ENCODE measurements around the gene EXPH5.

EXPH5 gene

DNA sequence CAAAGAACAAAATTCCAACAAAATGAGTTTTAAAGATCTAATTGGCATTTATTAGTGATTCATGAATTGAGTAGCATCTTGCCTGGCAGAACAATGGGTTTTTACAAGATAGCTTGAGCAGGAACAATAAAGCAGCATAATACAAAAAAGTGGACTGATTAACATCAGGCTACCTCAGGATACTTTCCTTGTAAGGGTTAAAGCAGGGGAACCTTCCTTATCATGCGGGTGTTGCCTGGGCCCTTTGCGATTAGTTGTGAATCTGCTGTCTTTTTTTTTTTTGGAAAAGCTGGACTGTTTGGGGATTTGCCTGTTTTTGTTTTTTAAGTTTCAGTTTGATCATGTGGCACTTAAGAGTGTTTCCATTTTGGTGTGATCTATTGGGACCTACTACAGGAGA is 37.5 kb downstream of the EXPH5 start:
- Histone ChIP-seq H3K4me3 (ENCODE audit: low read depth in 1 of 2, low read length in 1 of 2) (no peak overlapping the region), H3K36me3 (no peaks in the 10 kb centered on the region), H3K27me3 (no peaks in the 10 kb centered on the region), H3K4me1 (ENCODE audit: control insufficient read depth in 1 of 2, insufficient read depth in 1 of 2, low read depth in 1 of 2, low read length in 1 of 2) (no peaks in the 10 kb centered on the region), H3K9me3 (no peaks in the 10 kb centered on the region), H3K27ac (no peak overlapping the region)
- TF ChIP-seq, protein P1, sequence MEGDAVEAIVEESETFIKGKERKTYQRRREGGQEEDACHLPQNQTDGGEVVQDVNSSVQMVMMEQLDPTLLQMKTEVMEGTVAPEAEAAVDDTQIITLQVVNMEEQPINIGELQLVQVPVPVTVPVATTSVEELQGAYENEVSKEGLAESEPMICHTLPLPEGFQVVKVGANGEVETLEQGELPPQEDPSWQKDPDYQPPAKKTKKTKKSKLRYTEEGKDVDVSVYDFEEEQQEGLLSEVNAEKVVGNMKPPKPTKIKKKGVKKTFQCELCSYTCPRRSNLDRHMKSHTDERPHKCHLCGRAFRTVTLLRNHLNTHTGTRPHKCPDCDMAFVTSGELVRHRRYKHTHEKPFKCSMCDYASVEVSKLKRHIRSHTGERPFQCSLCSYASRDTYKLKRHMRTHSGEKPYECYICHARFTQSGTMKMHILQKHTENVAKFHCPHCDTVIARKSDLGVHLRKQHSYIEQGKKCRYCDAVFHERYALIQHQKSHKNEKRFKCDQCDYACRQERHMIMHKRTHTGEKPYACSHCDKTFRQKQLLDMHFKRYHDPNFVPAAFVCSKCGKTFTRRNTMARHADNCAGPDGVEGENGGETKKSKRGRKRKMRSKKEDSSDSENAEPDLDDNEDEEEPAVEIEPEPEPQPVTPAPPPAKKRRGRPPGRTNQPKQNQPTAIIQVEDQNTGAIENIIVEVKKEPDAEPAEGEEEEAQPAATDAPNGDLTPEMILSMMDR (IDR thresholded peaks at IDR 0.05), result no peak

DNA sequence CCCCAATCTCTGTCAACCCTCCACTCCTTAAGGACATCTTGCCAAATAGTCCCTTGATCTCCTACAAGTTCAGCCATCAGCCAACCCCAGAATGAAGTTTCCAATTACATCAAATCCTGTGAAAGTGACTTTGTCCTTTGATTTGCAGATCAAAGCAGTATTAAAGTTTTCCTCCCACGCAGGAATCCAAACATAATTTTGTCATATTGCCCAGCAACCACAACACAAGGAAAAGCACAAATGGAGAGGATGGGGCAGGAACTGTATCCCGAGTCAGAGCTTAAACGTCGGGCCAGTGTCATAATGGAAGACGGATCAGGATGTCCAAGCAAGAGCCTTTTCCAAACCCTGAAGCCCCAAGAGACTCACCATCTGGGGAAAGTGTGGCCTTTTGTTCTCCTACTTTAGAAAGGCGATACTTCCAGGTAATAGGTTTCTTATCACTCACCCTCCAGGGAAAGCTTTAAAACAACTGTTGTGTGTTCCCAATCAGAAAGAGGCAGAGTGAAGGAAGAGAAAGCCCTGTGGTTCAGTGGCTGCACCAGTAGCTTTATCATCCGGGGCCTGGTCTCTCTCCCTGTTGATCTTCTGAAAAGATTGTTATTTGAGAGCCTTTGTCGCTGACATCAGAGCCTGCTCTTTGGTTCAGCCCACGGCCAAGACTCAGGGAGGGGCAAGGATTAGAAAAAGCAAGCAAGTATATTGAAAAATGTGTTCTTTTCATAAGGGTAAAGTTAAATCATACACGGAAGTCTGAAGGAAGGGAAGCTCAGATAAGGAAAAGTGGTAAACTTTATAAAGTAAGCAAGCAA is 41.7 kb downstream of the EXPH5 start:
- TF ChIP-seq, protein P1 (IDR thresholded peaks at IDR 0.05), result no peak
- no peaks in the 10 kb centered on the region for H3K36me3 ChIP-seq
- H3K27ac ChIP-seq, result no peak overlapping the region
- no peaks in the 10 kb centered on the region for H3K27me3 ChIP-seq
- no peaks in the 10 kb centered on the region for H3K9me3 ChIP-seq
- no peaks in the 10 kb centered on the region for H3K4me1 ChIP-seq (ENCODE audit: control insufficient read depth in 1 of 2, insufficient read depth in 1 of 2, low read depth in 1 of 2, low read length in 1 of 2)
- H3K4me3 ChIP-seq (ENCODE audit: low read depth in 1 of 2, low read length in 1 of 2), result no peak overlapping the region

DNA sequence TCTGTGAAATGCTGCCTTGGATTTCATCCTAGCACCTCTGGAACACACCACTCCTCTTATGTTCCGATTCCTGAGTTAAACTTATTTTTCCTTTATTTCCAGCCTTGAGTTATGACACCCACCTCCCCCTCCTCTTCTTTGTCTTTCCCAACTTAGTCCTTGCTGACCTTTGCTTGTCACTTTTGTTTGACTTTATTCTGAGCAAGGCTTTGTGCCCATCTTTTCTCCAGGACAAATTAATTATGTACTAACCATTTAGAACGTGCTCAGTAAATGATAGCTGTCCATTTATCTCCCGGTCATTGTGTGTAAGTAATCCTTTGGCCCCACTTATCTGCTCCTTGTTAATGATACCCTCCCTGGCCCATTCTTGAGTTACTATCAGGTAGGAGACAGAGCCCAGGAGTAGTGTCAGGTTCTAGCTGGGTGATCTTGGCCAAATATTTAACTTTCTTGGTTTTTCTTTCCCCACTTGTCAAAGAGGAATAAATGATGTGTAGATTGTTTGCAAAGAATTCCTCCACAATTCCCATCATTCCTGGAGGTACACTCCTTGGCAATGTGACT is 44.2 kb downstream of the EXPH5 start:
- Histone ChIP-seq H3K27me3 (no peaks in the 10 kb centered on the region), H3K4me3 (ENCODE audit: low read depth in 1 of 2, low read length in 1 of 2) (no peak overlapping the region), H3K36me3 (no peaks in the 10 kb centered on the region), H3K4me1 (ENCODE audit: control insufficient read depth in 1 of 2, insufficient read depth in 1 of 2, low read depth in 1 of 2, low read length in 1 of 2) (no peaks in the 10 kb centered on the region), H3K27ac (no peak overlapping the region), H3K9me3 (no peaks in the 10 kb centered on the region)
- TF ChIP-seq, protein P1 (IDR thresholded peaks at IDR 0.05), result no peak

DNA sequence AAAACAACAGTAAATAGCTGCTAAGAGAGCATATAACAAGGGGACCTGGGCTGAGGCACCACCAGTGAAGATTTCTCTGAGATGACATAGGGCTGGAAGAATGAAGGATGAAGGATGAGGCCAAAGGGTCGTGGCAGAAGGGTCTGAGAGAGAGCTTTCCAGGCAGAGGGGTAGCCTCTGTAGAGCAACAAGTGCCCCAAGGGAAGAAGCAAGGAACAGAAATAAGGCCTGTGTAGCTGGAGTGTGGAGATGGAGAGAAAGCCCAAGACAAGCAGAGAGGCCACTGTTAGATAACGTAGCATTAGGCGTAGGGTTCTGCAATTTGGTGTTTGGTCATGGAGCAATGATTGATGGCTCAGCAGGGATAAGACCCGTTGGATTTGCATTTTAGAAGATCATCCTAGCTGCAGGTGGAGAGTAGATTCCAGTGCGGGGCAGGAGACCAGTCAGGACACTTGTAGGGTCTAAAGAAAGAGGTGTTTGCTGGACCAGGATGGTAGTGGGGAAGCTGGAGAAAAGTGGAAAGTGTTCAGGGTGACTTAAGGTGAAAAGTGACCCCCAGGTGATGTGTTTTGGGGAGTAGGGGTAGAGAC is 47.6 kb downstream of the EXPH5 start:
- Histone ChIP-seq H3K36me3 (no peaks in the 10 kb centered on the region), H3K9me3 (no peaks in the 10 kb centered on the region), H3K27ac (no peak overlapping the region), H3K27me3 (no peaks in the 10 kb centered on the region), H3K4me3 (ENCODE audit: low read depth in 1 of 2, low read length in 1 of 2) (no peak overlapping the region), H3K4me1 (ENCODE audit: control insufficient read depth in 1 of 2, insufficient read depth in 1 of 2, low read depth in 1 of 2, low read length in 1 of 2) (no peaks in the 10 kb centered on the region)
- TF ChIP-seq, protein P1 (IDR thresholded peaks at IDR 0.05), result no peak

DNA sequence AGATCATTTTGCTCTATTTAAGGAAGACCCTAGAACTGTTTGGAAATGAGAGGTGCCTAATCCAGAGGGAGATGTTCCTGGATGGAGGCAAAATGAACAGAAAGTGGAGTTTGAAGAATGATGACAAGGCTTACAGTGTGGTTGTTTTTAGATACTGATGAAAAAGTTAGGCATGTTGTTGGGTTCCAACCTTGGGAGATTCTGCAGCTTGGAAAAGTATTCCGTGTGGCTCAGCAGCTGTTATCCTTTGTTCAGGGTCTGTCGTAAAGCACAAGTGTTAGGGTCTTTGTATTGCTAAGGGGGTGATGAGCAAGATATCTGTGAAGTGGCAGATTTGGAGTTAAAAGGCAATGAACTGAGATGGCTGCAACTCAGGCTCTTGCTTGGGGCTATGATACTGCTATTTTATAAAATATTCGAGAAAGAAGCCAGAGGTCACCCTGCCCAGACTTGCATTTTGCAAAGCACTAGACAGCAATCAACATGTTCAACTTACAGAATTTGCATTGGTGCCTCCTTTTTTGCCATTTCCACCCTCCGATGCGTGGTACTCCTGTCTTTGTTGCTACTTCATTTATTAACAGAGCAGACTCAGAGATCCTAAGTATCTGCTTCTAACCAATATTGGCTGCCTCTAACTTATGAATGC is 50.1 kb downstream of the EXPH5 start:
- TF ChIP-seq, protein P1 (IDR thresholded peaks at IDR 0.05), result no peak
- no peak overlapping the region for H3K27ac ChIP-seq
- H3K4me1 ChIP-seq (ENCODE audit: control insufficient read depth in 1 of 2, insufficient read depth in 1 of 2, low read depth in 1 of 2, low read length in 1 of 2), result no peaks in the 10 kb centered on the region
- no peaks in the 10 kb centered on the region for H3K27me3 ChIP-seq
- H3K9me3 ChIP-seq, result no peaks in the 10 kb centered on the region
- no peak overlapping the region for H3K4me3 ChIP-seq (ENCODE audit: low read depth in 1 of 2, low read length in 1 of 2)
- no peaks in the 10 kb centered on the region for H3K36me3 ChIP-seq
